ACHN (cell line): Measurements from ENCODE around the gene CCND3.
A peak's percentile ranks its signal among the peaks of the same experiment; 100 is the strongest.

Source experiments
- DNase-seq: peaks from one replicate; pipeline ENCODE4 v3.0.0-alpha.2; 2015
- in situ Hi-C: cut with HindIII; loops from 2 replicates; pipeline ENCODE4 v1.10.0; 2017; ENCODE audit warnings: low sequenced_read_pairs, low pct_ligation_motif_present, low pct_unique_long_range_greater_than_20kb

The CCND3 gene

GRCh38 chr6:41941280-41942066 is at the start of gene CCND3:
Gene CCND3 (minus strand): TSS chr6:41941808. CDS start chr6:41941649, 159 bp downstream.
- DNase-seq, result peak; percentile 93
- in situ Hi-C loops, result no loop called here

- in situ Hi-C loops, result no loop called here
Measured at GRCh38 chr6:41986339-41986738, 44.7 kb upstream of the CCND3 start.

DNA sequence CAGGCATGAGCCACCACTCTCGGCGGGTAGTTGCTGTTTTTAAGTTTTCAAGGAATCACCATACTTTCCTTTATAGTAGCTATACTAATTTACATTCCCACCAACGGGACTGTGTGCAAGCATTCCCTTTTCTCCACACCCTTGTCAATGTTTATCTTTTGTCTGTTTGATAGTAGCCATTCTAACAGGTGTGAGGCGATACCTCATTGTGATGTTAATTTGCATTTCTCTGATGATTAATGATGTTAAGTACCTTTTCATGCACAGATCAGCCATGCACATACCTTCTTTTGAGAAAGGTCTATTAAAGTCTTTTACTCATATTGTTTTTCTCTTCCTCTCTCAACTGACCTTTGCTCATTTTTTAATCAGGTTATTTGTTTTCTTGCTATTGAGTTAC is 43.0 kb upstream of the CCND3 start:
- in situ Hi-C loops, result no loop called here
- no peak for DNase-seq

More at GRCh38 chr6:41986339-41986738, 44.7 kb upstream of the CCND3 start:
- DNase-seq, result no peak

DNA sequence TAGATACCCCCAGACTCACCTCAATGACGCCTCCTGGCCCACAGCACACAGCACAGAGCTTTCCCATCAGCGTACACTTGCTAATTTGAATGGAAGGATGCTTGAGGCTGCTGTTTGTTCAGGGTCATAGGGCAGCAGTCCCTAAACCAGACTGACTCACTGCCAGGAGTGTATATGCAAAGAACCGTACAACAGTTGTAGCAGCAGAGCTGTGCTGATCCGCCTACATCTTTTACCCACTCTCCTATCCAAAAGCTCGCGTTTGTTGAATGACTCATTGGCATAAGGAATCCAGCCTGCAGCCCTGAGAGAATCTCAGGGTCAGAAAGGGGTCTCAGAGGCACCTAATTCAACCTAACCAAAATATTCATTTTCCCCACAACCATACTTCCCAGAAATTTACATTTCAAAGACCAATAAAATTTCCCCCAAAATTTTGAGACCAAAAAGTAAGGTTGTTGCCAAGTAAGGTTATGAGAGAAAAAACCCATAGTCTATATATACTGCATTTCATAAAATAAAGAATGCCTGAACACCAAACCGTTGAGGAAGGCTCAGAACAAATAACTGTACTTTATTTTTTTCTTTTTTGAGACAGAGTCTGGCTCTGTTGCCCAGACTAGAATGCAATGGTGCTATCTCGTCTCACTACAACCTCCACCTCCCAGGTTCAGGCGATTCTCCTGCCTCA is 35.3 kb upstream of the CCND3 start:
- DNase-seq, result no peak
- in situ Hi-C loops, result no loop called here

GRCh38 chr6:41975276-41975675 is 33.7 kb upstream of the CCND3 start:
- in situ Hi-C loops, result no loop called here
- DNase-seq, result no peak

- in situ Hi-C loops, result no loop called here
- no peak for DNase-seq
Measured at GRCh38 chr6:41974281-41974825, 32.7 kb upstream of the CCND3 start.

DNA sequence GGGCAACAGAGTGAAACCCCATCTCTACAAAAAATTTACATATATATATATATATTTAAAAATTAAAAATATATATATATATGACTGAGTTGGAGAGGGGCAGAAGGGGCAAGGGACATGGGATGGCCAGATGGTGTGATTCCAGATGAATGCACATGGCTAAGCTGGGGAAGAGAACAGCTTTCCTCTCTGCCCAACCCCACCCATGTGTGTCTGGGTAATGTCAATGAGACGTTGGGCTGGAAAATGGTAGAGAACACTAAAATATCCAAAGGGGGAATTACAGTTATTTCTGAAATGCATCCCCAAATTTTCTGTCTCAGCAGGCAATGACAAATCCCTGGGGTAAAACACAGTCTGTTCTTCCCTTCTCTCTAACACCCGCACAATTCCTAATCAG is 31.2 kb upstream of the CCND3 start:
- DNase-seq, result no peak
- in situ Hi-C loops, result no loop called here

DNA sequence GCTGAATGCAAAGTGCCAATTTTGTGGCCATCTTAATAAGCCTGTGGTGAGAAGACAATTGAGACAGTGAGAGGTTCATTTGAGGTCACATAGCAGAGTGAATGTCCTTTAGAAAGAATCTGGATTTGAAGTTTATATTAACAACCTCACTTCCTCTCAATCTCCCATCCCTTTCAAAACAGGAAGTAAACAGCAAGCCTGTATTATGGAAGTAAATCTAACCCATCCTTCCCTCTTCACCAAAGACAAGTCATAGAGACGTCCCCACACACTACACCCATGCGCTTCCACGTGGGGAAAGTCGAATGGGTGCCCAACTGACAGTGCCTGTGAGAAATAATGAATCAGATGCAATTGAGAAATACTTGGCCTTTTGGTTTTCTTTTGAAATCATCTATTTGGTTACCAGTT is 28.8 kb upstream of the CCND3 start:
- in situ Hi-C loops, result no loop called here
- no peak for DNase-seq

GRCh38 chr6:41967312-41968287 is 26.0 kb upstream of the CCND3 start:
- peak; percentile 75 for DNase-seq
- in situ Hi-C loops, result no loop called here

GRCh38 chr6:41966961-41967311 is 25.3 kb upstream of the CCND3 start:
- peak; percentile 89 for DNase-seq
- in situ Hi-C loops, result no loop called here

GRCh38 chr6:41966214-41966920 is 24.8 kb upstream of the CCND3 start:
- peak; percentile 17 for DNase-seq
- in situ Hi-C loops, result no loop called here

GRCh38 chr6:41965429-41966213 is 24.0 kb upstream of the CCND3 start:
- in situ Hi-C loops, result no loop called here
- no peak for DNase-seq

GRCh38 chr6:41964201-41964887 is 22.7 kb upstream of the CCND3 start:
- in situ Hi-C loops, result no loop called here
- DNase-seq, result no peak

GRCh38 chr6:41963371-41963770 is 21.8 kb upstream of the CCND3 start:
- DNase-seq, result no peak
- in situ Hi-C loops, result no loop called here

DNA sequence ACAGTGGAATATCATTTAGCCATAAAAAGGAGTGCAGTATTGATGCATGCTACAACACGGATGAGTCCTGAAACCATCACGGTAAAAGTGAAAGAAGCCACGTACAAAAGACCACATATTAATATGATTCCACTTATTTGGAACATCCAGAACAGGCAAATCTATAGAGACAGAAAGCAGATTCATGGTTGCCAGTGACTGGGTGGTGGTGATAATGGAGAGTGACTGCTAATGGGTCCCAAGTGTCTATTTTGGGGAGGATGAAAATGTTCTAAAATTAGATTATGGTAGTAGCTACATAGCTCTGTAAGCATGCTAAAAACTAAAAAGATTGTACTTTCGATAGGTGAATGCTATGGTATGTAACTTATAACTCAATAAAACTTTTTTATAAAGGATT is 18.4 kb upstream of the CCND3 start:
- no peak for DNase-seq
- in situ Hi-C loops, result no loop called here

- in situ Hi-C loops, result no loop called here
- no peak for DNase-seq
Measured at GRCh38 chr6:41958022-41958856, 16.6 kb upstream of the CCND3 start.
